22Rv1 (cell line): ENCODE measurements around the gene ELOF1.

ENCODE experiments used
- CTCF ChIP-seq: fragments of 450-650 bp; IDR thresholded peaks from 2 replicates; pipeline ENCODE4 v1.5.1; 2017; ENCODE audit warnings: mild to moderate bottlenecking
- ZFX ChIP-seq: fragments of 450-650 bp; IDR thresholded peaks from 2 replicates; pipeline ENCODE4 v1.6.1; 2017; ENCODE audit warnings: antibody characterized with exemption, borderline replicate concordance

DNA sequence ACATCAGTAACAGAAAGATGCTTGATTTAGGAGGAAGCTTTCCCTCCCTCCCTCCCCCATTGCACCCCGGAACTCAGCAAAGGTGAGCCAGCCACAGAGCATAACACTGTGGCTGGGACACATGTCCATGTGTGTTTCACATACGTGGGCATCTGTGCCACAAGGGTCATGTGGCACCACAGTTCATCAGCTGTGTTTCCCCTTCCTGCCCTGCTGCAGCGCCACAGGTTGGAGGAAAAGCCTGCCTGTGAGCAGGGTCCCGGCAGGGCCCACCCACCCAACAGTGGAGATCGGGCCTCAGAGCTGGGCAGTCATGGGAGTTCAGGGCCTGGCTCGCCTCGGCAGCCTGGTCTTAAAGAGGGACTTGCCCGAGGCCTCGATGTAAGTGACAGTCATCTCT, 15.7 kb upstream of the ELOF1 start:
- TF ChIP-seq CTCF (no peak), ZFX (no peak)
